Suprapubic skin (tissue), 4 donors: Measurements from ENCODE around the gene SLC10A3. TPM values are rescaled to one million over a fixed set of nuclear protein-coding genes. Genes with fewer than 3 reads are reported as not detected.

Experiments
- DNase-seq, 2 donors: peaks; one replicate each; pipeline ENCODE4 v3.0.0-alpha.2; 2019; ENCODE audit warnings: low spot score in 2 of 2
- H3K27ac ChIP-seq: fragments of 200-600 bp; sonication (generic); one replicate; pipeline ENCODE4 v1.5.1; 2019
- H3K27me3 ChIP-seq: fragments of 200-600 bp; sonication (generic); one replicate; pipeline ENCODE4 v1.5.1; 2019
- H3K36me3 ChIP-seq: fragments of 200-600 bp; sonication (generic); one replicate; pipeline ENCODE4 v1.5.1; 2019
- H3K4me1 ChIP-seq: fragments of 200-600 bp; sonication (generic); one replicate; pipeline ENCODE4 v1.5.1; 2019
- H3K4me3 ChIP-seq: fragments of 200-600 bp; sonication (generic); one replicate; pipeline ENCODE4 v1.5.1; 2019; ENCODE audit warnings: mild to moderate bottlenecking
- H3K9me3 ChIP-seq: fragments of 200-600 bp; sonication (generic); one replicate; pipeline ENCODE4 v1.5.1; 2019
- EP300 ChIP-seq: sonication (generic); formaldehyde crosslinking; IDR thresholded peaks from one replicate; pipeline ENCODE4 v1.6.1; 2017; ENCODE audit warnings: antibody characterized with exemption
- POLR2A ChIP-seq, 2 donors: fragments of 450-650 bp; IDR thresholded peaks; one replicate each; pipeline ENCODE4 v1.6.1; 2017; ENCODE audit warnings: antibody characterized with exemption in 2 of 2, mild to moderate bottlenecking in 2 of 2, moderate library complexity in 2 of 2
- POLR2AphosphoS5 ChIP-seq, 3 donors: sonication (generic); formaldehyde crosslinking; IDR thresholded peaks; one replicate each; pipeline ENCODE4 v1.6.1; 2017; ENCODE audit warnings: antibody characterized with exemption in 3 of 3
- WGBS: methylation state at CpG from one replicate; pipeline ENCODE4 v1.1.5; 2018; 5-methylcytosine and 5-hydroxymethylcytosine counted together
- total RNA-seq, 4 donors: library from RNA; depleted of rRNA; stranded (reverse); fragments of >200 nt; gene quantifications; one replicate each; pipeline ENCODE4 v1.1.0, GENCODE V29; 2016
- TF ChIP-seq, protein P1 (sequence below), 2 donors: fragments of 200-600 bp in 1 of 2; fragments of 450-650 bp in 1 of 2; sonication (generic) in 1 of 2; IDR thresholded peaks; one replicate each; pipeline ENCODE4 v1.5.1; 2016 to 2019; ENCODE audit warnings: antibody characterized with exemption in 2 of 2, mild to moderate bottlenecking in 1 of 2, moderate library complexity in 1 of 2

The SLC10A3 gene
- total RNA-seq, 4 donors from 2014 or later, result 16.5 to 45.0 (median 38.8) TPM

DNA sequence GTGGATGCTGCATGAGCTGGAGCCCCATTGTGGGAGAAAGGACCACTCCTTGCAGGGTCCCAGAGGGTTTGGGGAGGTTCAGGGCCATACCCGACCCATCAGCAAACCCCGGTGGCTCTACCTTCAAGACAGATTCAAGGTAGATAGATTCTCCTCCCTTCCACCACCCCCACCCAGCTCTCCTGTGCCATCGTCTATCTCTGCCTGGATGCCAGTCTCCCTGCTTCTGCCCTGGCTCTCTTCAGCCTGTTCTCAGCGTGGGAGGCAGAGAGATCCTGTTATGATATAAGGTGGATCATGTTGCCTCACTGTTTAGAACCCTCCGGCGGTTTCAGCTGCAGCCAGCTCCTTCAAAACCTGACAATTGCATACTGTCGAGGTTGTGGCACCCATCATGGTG lies 16.7 kb downstream of the SLC10A3 start:
- H3K27me3 ChIP-seq, result no peaks in the 10 kb centered on the region

DNA sequence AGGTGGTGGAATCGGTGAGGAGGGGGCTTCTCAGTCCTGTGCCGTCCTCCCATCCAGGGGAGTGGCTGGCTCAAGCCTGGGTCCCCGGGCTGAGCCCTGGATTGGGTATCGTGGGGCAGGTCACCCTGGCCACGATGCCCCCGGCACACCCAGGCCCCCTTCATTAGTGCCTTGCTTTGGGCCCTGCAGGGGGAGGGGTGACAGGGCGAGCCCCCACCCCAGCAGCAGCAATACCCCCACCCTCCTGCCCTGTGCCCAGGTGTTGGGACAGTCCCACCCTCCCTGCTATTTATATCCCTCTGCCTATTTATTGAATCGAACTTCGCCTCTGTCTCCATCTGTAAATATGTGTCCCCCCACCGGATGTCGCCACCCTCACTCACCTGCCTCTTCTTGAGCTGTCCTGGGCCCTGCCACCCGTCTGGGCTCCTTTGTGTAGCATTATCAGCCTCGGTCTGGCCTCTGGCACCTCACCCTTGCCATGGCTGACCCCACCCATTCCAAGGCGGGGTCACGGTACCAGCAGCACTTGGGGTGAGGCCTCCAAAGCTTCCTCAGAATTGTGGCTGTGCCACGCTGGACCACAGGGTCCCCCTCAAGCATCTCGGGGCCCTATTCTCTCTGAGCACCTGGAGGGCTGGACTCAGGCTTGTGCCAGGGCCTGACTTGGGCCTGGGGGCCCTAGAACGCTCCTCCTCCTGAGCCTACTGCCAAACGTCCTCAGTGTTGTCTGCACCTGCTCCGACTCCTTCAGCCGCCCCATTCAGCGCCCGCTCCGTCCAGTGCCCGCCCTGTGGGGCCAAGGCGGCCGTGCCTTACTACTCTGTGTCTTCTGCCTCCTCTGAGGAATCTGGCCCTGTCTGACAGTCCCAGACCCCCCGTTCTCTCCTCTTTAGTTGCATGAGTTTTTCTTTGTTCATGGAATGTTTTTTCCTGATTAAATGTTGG lies 17.5 kb downstream of the SLC10A3 start:
- Histone ChIP-seq H3K4me3 (no peak overlapping the region), H3K27ac (no peak overlapping the region), H3K4me1 (peaks cover 3% of the 10 kb centered on the region), H3K9me3 (no peaks in the 10 kb centered on the region), H3K36me3 (peaks cover 39% of the 10 kb centered on the region), H3K27me3 (no peaks in the 10 kb centered on the region)
- no peak for TF ChIP-seq POLR2AphosphoS5 (IDR thresholded peaks at IDR 0.05)
- no peak for TF ChIP-seq POLR2A (IDR thresholded peaks at IDR 0.05)
- no peak for TF ChIP-seq EP300
- 70% methylated on average over 24 of the region's 28 CpGs for WGBS
- DNase-seq, result no peak

More for the DNA sequence above, 16.7 kb downstream of the SLC10A3 start:
- H3K27ac ChIP-seq, result no peak overlapping the region
- no peak overlapping the region for H3K4me3 ChIP-seq
- peaks cover 8% of the 10 kb centered on the region for H3K4me1 ChIP-seq
- no peaks in the 10 kb centered on the region for H3K9me3 ChIP-seq
- 74% methylated on average over 7 of the region's 7 CpGs for WGBS
- TF ChIP-seq, protein P1, sequence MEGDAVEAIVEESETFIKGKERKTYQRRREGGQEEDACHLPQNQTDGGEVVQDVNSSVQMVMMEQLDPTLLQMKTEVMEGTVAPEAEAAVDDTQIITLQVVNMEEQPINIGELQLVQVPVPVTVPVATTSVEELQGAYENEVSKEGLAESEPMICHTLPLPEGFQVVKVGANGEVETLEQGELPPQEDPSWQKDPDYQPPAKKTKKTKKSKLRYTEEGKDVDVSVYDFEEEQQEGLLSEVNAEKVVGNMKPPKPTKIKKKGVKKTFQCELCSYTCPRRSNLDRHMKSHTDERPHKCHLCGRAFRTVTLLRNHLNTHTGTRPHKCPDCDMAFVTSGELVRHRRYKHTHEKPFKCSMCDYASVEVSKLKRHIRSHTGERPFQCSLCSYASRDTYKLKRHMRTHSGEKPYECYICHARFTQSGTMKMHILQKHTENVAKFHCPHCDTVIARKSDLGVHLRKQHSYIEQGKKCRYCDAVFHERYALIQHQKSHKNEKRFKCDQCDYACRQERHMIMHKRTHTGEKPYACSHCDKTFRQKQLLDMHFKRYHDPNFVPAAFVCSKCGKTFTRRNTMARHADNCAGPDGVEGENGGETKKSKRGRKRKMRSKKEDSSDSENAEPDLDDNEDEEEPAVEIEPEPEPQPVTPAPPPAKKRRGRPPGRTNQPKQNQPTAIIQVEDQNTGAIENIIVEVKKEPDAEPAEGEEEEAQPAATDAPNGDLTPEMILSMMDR (IDR thresholded peaks at IDR 0.05), result no peak
- TF ChIP-seq EP300, result no peak
- no peak for TF ChIP-seq POLR2A (IDR thresholded peaks at IDR 0.05)
- no peak for TF ChIP-seq POLR2AphosphoS5 (IDR thresholded peaks at IDR 0.05)
- no peak for DNase-seq
- H3K36me3 ChIP-seq, result peaks cover 31% of the 10 kb centered on the region

DNA sequence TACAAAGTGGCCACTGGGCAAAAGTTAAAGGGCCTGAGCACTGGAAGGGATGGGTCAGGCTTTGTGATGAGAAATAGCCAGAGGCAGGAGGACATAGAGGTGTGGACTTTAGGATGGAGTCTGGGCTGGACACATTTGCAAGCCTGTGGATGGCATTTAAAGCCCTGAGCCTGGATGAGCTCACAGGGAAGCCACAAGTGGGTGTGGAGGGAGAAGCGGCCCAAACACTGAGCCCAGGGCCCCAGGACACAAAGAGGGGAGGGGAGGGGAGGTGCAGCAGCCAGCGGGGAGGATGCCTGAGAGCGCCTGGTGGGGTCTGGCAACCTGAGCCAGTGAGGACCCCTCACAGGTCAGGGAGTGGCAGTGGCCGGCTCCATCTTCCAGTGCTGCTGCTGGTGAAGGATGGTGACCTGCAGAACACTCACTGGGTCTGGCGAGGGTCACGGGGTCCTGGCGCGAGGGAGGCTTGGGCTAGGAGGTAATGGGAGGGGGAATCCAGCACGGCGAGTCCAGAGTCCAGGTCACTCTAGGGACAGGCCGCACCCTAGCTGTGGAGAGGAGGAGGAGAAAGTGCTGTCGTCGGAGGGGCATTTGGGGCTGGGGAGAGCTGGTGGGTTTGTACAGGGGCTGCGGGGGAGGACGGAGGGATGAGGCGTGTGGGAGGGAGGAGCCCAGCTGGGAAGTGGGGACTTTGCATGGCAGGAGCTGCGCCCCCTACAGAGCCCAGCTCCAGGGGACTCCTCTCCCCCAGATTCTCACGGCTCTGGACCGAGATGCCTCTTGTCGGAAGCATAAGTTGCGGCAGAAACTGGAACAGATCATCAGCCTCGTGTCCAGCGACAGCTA lies 18.4 kb downstream of the SLC10A3 start:
- WGBS, result 88% methylated on average over 23 of the region's 23 CpGs

DNA sequence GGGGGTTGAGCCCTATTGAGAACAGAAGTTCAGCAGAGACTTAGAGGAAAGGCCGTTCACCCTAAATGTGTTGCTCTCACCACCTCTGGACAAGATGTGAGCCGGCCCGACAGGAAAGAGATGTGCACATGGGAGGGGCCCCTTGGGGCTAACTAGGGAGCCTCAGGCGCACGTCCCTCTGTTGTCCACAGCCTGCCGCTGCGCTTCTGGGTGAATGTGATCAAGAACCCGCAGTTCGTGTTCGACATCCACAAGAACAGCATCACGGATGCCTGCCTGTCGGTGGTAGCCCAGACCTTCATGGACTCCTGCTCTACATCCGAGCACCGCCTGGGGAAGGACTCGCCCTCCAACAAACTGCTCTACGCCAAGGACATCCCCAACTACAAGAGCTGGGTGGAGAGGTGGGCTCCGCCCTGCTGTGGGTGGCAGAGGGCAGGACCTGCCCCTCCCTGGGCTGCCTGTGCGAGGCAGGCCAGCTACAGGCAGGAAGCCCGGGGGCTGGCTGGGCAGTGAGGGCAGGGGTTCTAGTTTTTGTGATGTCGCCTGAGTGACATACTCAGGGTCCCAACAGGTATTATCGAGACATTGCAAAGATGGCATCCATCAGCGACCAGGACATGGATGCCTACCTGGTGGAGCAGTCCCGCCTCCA lies 19.4 kb downstream of the SLC10A3 start:
- H3K27ac ChIP-seq, result no peak overlapping the region
- H3K4me1 ChIP-seq, result no peaks in the 10 kb centered on the region
- peaks cover 58% of the 10 kb centered on the region for H3K36me3 ChIP-seq
- WGBS, result 90% methylated on average over 19 of the region's 23 CpGs
- no peak for TF ChIP-seq EP300
- TF ChIP-seq POLR2A (IDR thresholded peaks at IDR 0.05), result no peak
- TF ChIP-seq POLR2AphosphoS5 (IDR thresholded peaks at IDR 0.05), result no peak
- TF ChIP-seq, protein P1 (IDR thresholded peaks at IDR 0.05), result no peak
- no peak for DNase-seq
- H3K9me3 ChIP-seq, result no peaks in the 10 kb centered on the region
- H3K4me3 ChIP-seq, result no peak overlapping the region
- H3K27me3 ChIP-seq, result no peaks in the 10 kb centered on the region

More for the DNA sequence above, 18.4 kb downstream of the SLC10A3 start:
- no peaks in the 10 kb centered on the region for H3K27me3 ChIP-seq
- no peak overlapping the region for H3K27ac ChIP-seq
- no peaks in the 10 kb centered on the region for H3K4me1 ChIP-seq
- H3K4me3 ChIP-seq, result no peak overlapping the region
- DNase-seq, result no peak
- H3K9me3 ChIP-seq, result no peaks in the 10 kb centered on the region
- peaks cover 48% of the 10 kb centered on the region for H3K36me3 ChIP-seq
- no peak for TF ChIP-seq POLR2A (IDR thresholded peaks at IDR 0.05)
- TF ChIP-seq POLR2AphosphoS5 (IDR thresholded peaks at IDR 0.05), result no peak
- TF ChIP-seq, protein P1 (IDR thresholded peaks at IDR 0.05), result no peak

DNA sequence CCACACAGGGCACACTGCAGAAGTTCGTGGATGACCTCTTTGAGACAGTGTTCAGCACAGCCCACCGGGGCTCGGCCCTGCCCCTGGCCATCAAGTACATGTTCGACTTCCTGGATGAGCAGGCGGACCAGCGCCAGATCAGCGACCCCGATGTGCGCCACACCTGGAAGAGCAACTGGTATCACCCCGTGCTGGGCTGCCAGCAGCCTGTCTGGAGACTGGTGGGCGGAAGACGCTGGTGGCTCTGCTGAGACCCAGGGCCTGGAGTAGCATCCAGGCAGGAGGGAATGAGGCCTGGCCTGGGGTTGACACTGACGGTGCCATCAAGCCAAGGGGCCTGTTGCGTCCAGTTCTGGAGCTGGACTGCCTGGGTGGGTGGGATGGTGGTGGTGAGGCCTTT lies 20.0 kb downstream of the SLC10A3 start:
- 83% methylated on average over 1 of the region's 14 CpGs for WGBS
- peaks cover 64% of the 10 kb centered on the region for H3K36me3 ChIP-seq

More for the DNA sequence above, 20.0 kb downstream of the SLC10A3 start:
- no peaks in the 10 kb centered on the region for H3K27me3 ChIP-seq
- H3K27ac ChIP-seq, result no peak overlapping the region
- H3K9me3 ChIP-seq, result no peaks in the 10 kb centered on the region
- no peak for DNase-seq
- TF ChIP-seq, protein P1 (IDR thresholded peaks at IDR 0.05), result no peak
- TF ChIP-seq POLR2A (IDR thresholded peaks at IDR 0.05) (no peak), POLR2AphosphoS5 (IDR thresholded peaks at IDR 0.05) (no peak), EP300 (no peak)
- H3K4me1 ChIP-seq, result no peaks in the 10 kb centered on the region
- H3K4me3 ChIP-seq, result no peak overlapping the region
